NOMO-1 treated with dmso at 0.1 percent for 144 hours (cell line): ENCODE results near the gene ZNF236.
A peak's percentile ranks its signal among the peaks of the same experiment; 100 is the strongest.

Experiments
- DNase-seq: peaks from one replicate; lab custom pipeline; 2025; ENCODE audit not compliant: unreplicated experiment; lab: John Stamatoyannopoulos, UW

The ZNF236 gene

GRCh38 chr18:77000527-77000926 lies 178.2 kb downstream of the ZNF236 start:
- no peak for DNase-seq

DNA sequence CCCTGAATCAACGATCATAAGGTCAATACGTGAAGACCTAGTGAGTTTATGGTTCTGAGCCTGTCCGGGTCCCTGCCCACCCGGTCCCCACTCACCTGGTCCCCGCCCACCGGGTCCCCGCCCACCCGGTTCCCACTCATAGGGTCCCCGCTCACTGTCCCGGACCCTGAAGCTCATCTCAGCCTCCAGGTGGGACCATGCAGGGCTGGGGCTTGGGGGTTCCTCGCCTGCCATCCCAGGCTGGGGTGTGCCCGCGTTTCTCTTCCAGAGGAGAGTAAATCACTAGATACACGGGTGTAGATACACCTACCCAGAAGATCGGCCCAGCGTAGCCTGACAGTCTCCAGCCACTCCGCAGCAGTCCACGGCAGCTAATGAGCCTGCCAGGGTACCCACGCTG lies 178.7 kb downstream of the ZNF236 start:
- no peak for DNase-seq

DNA sequence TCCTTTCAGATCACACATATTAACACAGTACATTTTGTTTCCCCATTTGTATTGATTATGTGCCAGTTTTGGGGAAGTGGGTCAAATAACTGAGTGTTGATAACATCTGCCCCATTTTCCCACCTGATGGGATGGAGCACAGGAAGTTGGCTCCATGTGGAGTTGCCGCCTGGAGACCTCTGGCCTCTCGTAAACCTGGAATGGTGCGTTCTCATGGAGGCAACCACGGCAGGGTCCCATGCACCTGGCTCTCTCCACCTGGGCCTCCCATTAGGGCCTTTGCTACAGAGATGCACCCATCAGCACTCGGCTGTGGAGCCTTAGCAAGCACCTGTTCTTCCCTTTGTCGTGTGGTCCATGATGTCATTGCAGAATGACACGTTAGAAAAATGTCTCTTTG lies 179.6 kb downstream of the ZNF236 start:
- DNase-seq = no peak

DNA sequence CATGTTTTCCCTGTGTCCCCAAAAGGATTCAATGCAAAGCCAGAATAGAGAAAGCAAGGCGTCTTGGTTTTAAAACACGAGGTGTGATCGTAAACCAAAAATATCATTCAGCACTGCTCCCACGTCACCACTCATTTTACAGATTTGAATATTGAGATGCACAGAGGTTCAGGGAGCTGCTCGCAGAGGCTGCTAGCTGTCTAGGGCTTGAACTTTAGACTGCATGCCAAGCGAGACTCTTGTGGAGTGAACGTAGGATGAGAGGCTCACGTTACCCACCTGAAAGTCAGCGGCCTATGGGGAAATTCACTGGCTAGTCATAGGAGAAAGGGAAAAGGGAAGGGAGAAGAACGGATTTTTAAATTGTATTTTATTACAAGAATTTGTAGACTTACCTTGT lies 180.1 kb downstream of the ZNF236 start:
- no peak for DNase-seq

GRCh38 chr18:77003316-77003715 lies 181.0 kb downstream of the ZNF236 start:
- DNase-seq = no peak

- peak; percentile 84 for DNase-seq
Observed at GRCh38 chr18:77004555-77005380, 182.4 kb downstream of the ZNF236 start.

GRCh38 chr18:77005651-77006195 lies 183.4 kb downstream of the ZNF236 start:
- DNase-seq = no peak

- peak; percentile 62 for DNase-seq
Observed at GRCh38 chr18:77006305-77007175, 184.2 kb downstream of the ZNF236 start.

DNA sequence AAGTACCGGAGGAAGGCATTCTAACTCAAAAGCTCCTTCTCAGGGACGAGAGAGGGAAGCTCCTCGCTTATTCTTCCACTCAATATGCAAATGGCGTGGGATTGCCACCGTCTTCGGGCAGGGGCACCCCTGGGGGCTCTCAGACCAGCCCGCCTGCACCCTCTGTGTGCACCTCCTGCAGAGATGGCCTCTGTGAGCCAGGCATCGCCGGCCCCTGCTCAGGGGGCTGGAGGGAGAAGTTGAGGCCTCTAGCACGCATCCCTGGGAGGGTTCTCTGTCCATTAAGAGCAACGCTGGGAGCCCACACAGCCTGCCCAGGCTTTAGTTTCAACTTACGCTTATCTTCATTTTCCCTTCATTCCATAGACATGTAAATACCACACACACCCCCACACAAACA lies 184.9 kb downstream of the ZNF236 start:
- DNase-seq = no peak

- no peak for DNase-seq
Observed at GRCh38 chr18:77008006-77008405, 185.6 kb downstream of the ZNF236 start.

DNA sequence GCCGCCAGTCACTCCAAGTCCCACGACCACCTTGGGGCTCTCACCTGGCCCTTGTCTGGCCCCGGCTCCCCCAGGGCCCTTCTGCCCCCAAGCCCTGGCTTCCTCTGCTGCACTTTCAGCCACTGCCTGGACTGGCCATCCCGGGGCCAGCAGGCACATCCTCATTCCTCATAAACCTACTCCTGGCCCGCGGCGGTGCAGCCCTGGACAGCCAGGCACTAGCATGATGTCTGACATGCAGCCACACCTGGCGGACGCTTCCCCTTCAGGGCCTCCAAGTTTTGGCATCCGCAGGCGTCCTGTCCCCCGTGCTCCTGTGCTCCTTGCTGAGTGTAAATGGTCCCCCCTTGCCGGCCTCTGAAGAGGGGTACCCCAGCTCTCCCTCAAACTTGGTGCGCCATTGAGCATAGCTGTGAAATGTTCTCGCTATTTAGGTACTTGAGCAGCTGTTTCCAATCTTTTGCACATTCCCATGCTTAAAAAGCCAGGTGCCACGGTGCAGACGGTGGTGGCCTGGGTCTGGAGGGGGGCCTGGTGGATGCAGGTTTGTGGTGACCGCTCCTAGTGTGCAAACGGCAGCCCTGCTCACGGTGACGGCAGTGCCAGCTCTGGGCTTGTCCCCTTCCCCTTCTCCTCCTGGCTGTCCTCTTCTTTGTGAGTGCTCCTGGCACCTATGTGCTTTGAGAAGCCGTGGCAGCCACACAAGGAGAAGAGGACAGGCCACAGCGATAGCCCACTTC lies 186.4 kb downstream of the ZNF236 start:
- no peak for DNase-seq

DNA sequence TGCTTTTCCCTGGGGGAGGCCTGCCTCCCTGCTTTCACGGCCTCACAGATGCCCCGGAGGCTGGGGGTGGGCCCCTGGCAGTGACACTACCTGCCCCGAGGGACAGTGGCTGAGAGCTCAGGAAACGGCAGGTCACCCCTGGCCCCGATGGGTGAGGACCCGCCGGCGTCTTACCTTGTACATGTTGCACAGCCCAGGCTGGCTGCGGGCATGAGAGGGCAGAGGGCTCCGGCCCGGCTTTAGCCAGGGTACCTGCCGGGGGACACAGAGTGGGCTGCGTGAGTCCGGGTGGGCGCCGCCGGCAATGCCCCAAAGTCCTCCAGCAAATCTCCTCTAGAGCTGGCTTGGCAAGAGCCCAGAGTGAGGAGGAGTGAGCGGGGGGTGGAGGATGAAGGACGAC lies 187.3 kb downstream of the ZNF236 start:
- no peak for DNase-seq

GRCh38 chr18:77012120-77012519 lies 189.8 kb downstream of the ZNF236 start:
- DNase-seq = no peak

DNA sequence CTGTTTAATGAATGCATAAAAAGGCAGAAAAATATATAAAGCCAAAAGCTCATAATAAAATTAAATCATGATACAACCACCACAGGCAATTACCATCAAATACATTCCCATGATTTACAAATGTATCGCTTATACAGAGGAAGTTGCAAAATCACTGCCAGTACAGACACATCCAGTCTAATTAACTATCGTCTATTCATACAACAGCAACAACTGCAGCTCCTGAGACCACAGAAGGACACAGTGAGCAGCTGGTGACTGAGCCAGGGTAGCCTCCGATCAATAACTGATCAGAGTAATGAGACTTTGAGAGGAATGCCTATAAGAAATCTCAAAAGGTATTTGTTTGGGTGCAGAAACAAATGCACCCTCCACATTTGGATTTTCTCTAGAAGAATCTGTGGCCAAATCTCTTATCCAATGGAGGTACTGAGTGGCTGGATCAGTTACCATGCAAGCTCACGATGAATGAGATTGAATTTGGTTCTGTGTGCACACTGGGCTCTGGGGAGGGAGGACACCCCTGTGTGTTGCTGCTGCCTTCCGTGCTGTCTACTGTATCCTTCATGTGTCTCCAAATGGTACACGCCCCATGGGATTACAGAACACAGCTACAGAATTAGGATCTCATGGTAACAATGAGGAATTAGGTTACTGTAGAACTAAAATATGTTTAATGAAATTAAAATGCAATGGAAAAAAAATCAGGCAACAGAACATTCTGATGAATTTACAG lies 190.6 kb downstream of the ZNF236 start:
- peak; percentile 34 for DNase-seq

GRCh38 chr18:77013811-77014521 lies 191.6 kb downstream of the ZNF236 start:
- no peak for DNase-seq

GRCh38 chr18:77014538-77014937 lies 192.2 kb downstream of the ZNF236 start:
- DNase-seq = no peak

DNA sequence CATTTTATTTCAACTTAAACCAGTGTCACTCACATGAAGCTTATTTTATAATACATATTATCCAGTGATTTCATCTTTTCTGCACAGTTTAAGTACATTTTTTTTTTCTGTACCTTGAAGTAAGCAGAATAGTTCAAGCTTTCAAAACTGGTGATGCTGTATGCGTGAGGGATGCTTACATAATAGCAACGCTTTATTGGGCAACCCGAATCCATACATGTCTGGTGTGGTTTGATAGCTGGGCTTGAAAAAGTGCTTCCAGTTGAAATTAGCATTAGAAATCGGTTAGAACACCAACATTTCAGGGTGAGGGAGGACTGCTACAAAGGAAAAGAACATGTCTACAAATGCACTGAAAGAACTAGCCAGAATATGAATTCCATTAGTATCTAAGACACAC lies 192.8 kb downstream of the ZNF236 start:
- DNase-seq = no peak

- DNase-seq = no peak
Observed at GRCh38 chr18:77015771-77016710, 193.7 kb downstream of the ZNF236 start.

- no peak for DNase-seq
Observed at GRCh38 chr18:77016936-77017335, 194.6 kb downstream of the ZNF236 start.
